Neural crest cell (in vitro differentiated cells): Measurements from ENCODE around the gene CD99. TPM values are rescaled to one million over a fixed set of nuclear protein-coding genes. Genes with fewer than 3 reads are reported as not detected.
"Not testable (repeated sequence)": the region's sequence is repeated elsewhere in the genome, so short reads cannot be mapped to it uniquely, and the experiment has no call there.

Source experiments
- DNase-seq: peaks from one replicate; pipeline ENCODE4 v3.0.0; 2021; ENCODE audit warnings: low read depth, mixed read lengths, low spot score
- H3K27ac Mint-ChIP-seq: one replicate; pipeline ENCODE4 v1.8.0; 2021; ENCODE audit warnings: mild to moderate bottlenecking, mixed read lengths; ENCODE audit not compliant: unreplicated experiment
- H3K27me3 Mint-ChIP-seq: 2 replicates; pipeline ENCODE4 v1.8.0; 2021; ENCODE audit warnings: low read depth, mild to moderate bottlenecking, mixed read lengths
- H3K36me3 Mint-ChIP-seq: 2 replicates; pipeline ENCODE4 v1.8.0; 2021; ENCODE audit warnings: low read depth, mild to moderate bottlenecking, mixed read lengths
- H3K4me1 Mint-ChIP-seq: 2 replicates; pipeline ENCODE4 v1.8.0; 2021; ENCODE audit warnings: mixed read lengths
- H3K4me3 Mint-ChIP-seq: one replicate; pipeline ENCODE4 v1.8.0; 2021; ENCODE audit warnings: mild to moderate bottlenecking, mixed read lengths
- H3K9me3 Mint-ChIP-seq: 2 replicates; pipeline ENCODE4 v1.8.0; 2021; ENCODE audit warnings: mixed read lengths
- total RNA-seq: library from RNA; stranded (reverse); gene quantifications from 2 replicates; pipeline ENCODE4 v1.2.1, GENCODE V29; 2021
- TF ChIP-seq, protein P1 (sequence below): fragments of 200-600 bp; sonication (generic); conservative IDR thresholded peaks from 2 replicates; pipeline ENCODE4 v1.5.0; 2021; ENCODE audit warnings: antibody characterized with exemption, mild to moderate bottlenecking

The CD99 gene
- total RNA-seq, 1 donor from 2014 or later, result 165 TPM

GRCh38 chrX:2740672-2741071, 49.6 kb downstream of the CD99 start:
- Mint-ChIP-seq H3K27me3 (no peaks in the 10 kb centered on the region), H3K4me1 (no peaks in the 10 kb centered on the region), H3K27ac (no peak overlapping the region), H3K9me3 (peaks cover 2% of the 10 kb centered on the region), H3K4me3 (no peak overlapping the region), H3K36me3 (peaks cover 30% of the 10 kb centered on the region)
- TF ChIP-seq, protein P1, sequence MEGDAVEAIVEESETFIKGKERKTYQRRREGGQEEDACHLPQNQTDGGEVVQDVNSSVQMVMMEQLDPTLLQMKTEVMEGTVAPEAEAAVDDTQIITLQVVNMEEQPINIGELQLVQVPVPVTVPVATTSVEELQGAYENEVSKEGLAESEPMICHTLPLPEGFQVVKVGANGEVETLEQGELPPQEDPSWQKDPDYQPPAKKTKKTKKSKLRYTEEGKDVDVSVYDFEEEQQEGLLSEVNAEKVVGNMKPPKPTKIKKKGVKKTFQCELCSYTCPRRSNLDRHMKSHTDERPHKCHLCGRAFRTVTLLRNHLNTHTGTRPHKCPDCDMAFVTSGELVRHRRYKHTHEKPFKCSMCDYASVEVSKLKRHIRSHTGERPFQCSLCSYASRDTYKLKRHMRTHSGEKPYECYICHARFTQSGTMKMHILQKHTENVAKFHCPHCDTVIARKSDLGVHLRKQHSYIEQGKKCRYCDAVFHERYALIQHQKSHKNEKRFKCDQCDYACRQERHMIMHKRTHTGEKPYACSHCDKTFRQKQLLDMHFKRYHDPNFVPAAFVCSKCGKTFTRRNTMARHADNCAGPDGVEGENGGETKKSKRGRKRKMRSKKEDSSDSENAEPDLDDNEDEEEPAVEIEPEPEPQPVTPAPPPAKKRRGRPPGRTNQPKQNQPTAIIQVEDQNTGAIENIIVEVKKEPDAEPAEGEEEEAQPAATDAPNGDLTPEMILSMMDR, result no peak
- DNase-seq, result no peak

- TF ChIP-seq, protein P1, result no peak
- H3K9me3 Mint-ChIP-seq, result no peaks in the 10 kb centered on the region
- no peak overlapping the region for H3K4me3 Mint-ChIP-seq
- DNase-seq, result no peak
- H3K27me3 Mint-ChIP-seq, result no peaks in the 10 kb centered on the region
- no peak overlapping the region for H3K27ac Mint-ChIP-seq
- no peaks in the 10 kb centered on the region for H3K4me1 Mint-ChIP-seq
- H3K36me3 Mint-ChIP-seq, result peaks cover 26% of the 10 kb centered on the region
These were observed 50.3 kb downstream of the CD99 start for GRCh38 chrX:2741386-2741785.

DNA sequence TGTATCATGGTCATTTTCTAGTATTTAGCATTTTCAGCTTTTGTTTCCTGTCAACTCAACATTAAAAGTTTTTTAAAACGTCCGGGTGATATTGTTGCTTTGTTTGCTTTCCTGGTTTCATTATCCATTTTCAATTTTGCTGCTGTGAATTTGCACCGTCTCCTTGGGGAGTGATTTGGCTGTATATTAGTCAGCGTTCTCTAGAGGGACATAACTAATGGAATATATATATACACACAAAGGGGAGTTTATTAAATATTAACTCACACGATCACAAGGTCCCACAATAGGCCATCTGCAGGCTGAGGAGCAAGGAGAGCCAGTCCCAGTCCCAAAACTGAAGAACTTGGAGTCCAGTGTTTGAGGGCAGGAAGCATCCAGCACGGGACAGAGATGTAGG, 55.2 kb downstream of the CD99 start:
- H3K9me3 Mint-ChIP-seq, DNase-seq, H3K27ac Mint-ChIP-seq, H3K4me1 Mint-ChIP-seq, H3K27me3 Mint-ChIP-seq, H3K4me3 Mint-ChIP-seq: not testable (repeated sequence)
- H3K36me3 Mint-ChIP-seq, result peaks cover 10% of the 10 kb centered on the region

DNA sequence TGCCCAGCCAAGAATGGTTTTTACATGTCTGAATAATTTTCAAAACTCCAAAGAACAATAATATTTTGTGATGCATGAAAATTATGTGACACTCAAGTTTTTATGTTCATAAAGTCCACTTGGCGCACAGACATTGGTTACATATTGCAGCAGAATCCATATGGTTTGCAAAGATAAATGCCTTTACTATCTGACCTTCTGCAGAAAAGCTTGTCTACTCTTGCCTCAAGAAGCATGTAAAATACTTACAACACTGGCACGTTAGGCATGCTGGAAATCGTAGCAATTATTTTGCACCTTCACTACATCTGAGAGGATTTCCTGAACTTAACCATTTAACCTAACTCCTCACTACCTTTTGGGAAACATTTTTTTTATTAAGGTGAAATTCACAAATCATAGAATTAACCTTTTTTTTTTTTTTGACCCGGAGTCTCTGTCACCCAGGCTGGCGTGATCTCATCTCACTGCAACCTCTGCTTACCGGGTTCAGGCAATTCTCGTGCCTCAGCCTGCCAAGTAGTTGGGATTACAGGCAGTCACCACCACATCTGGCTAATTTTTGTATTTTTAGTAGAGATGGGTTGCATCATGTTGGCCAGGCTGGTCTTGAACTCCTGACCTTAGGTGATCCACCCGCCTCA, 57.2 kb downstream of the CD99 start:
- no peaks in the 10 kb centered on the region for H3K36me3 Mint-ChIP-seq
- H3K27me3 Mint-ChIP-seq, result no peaks in the 10 kb centered on the region
- no peaks in the 10 kb centered on the region for H3K4me1 Mint-ChIP-seq
- TF ChIP-seq, protein P1, result no peak
- DNase-seq, result no peak
- H3K4me3 Mint-ChIP-seq, result no peak overlapping the region
- H3K27ac Mint-ChIP-seq, result no peak overlapping the region
- H3K9me3 Mint-ChIP-seq, result no peaks in the 10 kb centered on the region

GRCh38 chrX:2748815-2749188, 57.7 kb downstream of the CD99 start:
- H3K36me3 Mint-ChIP-seq, result no peaks in the 10 kb centered on the region
- TF ChIP-seq, protein P1, result no peak
- no peaks in the 10 kb centered on the region for H3K4me1 Mint-ChIP-seq
- no peaks in the 10 kb centered on the region for H3K9me3 Mint-ChIP-seq
- no peak overlapping the region for H3K4me3 Mint-ChIP-seq
- no peak for DNase-seq
- H3K27me3 Mint-ChIP-seq, result no peaks in the 10 kb centered on the region
- no peak overlapping the region for H3K27ac Mint-ChIP-seq

DNA sequence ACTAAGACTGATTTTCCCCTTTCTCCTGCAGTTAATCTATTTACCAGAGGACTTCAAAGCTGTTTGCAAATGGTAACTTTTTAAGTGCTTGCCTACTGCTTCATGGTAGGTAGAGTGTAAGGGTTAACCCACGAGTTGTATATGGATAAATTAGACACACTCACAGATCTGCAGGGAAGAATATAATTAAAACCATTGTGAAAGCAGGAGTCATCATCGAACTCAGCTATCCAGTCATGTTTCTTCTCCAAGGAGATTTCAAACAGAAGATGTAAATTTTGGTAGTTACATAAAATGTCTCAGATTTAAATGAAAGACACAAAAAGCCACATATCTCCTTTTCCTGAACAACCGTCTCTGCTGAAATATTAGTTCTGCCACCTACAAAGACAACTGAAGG, 60.2 kb downstream of the CD99 start:
- Mint-ChIP-seq H3K9me3 (no peaks in the 10 kb centered on the region), H3K27me3 (no peaks in the 10 kb centered on the region), H3K36me3 (no peaks in the 10 kb centered on the region), H3K4me1 (no peaks in the 10 kb centered on the region), H3K4me3 (no peak overlapping the region), H3K27ac (no peak overlapping the region)
- no peak for DNase-seq
- TF ChIP-seq, protein P1, result no peak

DNA sequence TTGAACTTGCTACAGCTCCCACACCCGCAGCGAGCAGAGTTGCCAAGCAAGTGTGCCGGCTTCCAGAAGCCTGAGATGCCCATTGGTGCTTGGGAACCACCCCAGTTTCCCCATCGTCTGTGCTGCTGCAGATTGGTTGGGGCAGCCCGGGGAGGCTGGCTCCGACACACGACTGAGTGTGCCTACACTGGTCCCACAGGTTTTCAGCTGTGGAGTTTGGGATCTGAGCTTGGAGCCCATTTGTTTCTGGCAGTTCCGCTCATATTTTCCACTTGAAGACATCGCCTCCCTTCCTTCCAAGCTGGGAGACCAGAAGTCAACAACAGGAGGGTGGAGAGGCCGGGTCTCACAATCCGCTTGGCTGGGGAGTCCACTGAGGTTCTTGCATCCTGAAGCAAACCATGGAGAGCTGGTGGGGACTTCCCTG, 60.8 kb downstream of the CD99 start, which contains the start of gene XG:
Gene XG, plus strand, starts transcription at position 167 of the 427 bp plus-strand sequence. Its CDS starts 235 bp downstream, at position 402.
- H3K4me1 Mint-ChIP-seq, H3K9me3 Mint-ChIP-seq, H3K27ac Mint-ChIP-seq, H3K4me3 Mint-ChIP-seq, H3K27me3 Mint-ChIP-seq, DNase-seq, H3K36me3 Mint-ChIP-seq: not testable (repeated sequence)

GRCh38 chrX:2752441-2752840, 61.3 kb downstream of the CD99 start:
- H3K27me3 Mint-ChIP-seq, H3K4me3 Mint-ChIP-seq, H3K4me1 Mint-ChIP-seq, H3K36me3 Mint-ChIP-seq, DNase-seq, H3K9me3 Mint-ChIP-seq, H3K27ac Mint-ChIP-seq: not testable (repeated sequence)

DNA sequence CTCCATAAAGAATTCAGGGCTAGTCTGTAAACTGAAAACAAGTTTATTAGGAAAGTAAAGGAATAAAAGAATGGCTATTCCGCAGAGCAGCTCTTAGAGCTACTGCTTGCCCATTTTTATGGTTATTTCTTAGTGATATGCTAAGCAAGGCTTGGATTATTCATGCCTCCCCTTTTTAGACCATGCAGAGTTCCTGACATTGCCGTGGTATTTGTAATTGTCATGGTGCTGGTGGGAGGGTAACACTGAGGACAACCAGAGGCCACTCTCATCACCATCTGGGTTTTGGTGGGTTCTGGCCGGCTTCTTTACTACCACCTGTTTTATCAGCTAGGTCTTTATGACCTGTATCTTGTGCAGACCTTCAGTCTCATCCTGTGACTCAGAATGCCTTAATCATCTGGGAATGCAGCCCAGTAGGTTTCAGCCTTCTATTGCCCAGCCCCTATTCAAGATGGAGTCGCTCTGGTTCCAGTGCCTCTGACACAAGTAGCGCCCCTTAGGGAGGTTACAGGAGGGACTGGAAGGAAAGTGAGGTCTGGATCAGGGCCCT, 64.1 kb downstream of the CD99 start:
- not testable (repeated sequence) for H3K4me3 Mint-ChIP-seq, H3K27me3 Mint-ChIP-seq, H3K36me3 Mint-ChIP-seq, DNase-seq, H3K27ac Mint-ChIP-seq, H3K9me3 Mint-ChIP-seq, H3K4me1 Mint-ChIP-seq
